WTC11 (cell line): ENCODE measurements around the gene POLR3A. TPM values are rescaled to one million over a fixed set of nuclear protein-coding genes. Genes with fewer than 3 reads are reported as not detected.
A peak's percentile ranks its signal among the peaks of the same experiment; 100 is the strongest.

Experiments used
- ATAC-seq: fragments of 200-7000 bp; cut with Tn5 transposase; 2 replicates; pipeline ENCODE4 v1.10.0; 2021; ENCODE audit warnings: mild to moderate bottlenecking, moderate library complexity
- CTCF ChIA-PET: fragments of 300-600 bp; sonication (Branson Sonifier 250); formaldehyde crosslinking; loops from one replicate; lab custom pipeline; 2021; ENCODE audit warnings: antibody characterized with exemption; lab: Charles Lee
- POLR2A ChIA-PET: fragments of 350-600 bp; sonication (Branson Sonifier 250); formaldehyde crosslinking; loops from one replicate; lab custom pipeline; 2021; ENCODE audit warnings: antibody characterized with exemption; lab: Charles Lee
- DNase-seq: peaks from one replicate; pipeline ENCODE4 v3.0.0; 2021; ENCODE audit warnings: low spot score
- H3K27ac Mint-ChIP-seq: 2 replicates; pipeline ENCODE4 v1.8.0; 2021; ENCODE audit warnings: mixed read lengths
- H3K27me3 Mint-ChIP-seq: 2 replicates; pipeline ENCODE4 v1.8.0; 2021; ENCODE audit warnings: low read depth, mild to moderate bottlenecking, moderate library complexity, mixed read lengths
- H3K36me3 Mint-ChIP-seq: 2 replicates; pipeline ENCODE4 v1.8.0; 2021; ENCODE audit warnings: mixed read lengths
- H3K4me1 Mint-ChIP-seq: 2 replicates; pipeline ENCODE4 v1.8.0; 2022; ENCODE audit warnings: mixed read lengths
- H3K4me3 Mint-ChIP-seq: 2 replicates; pipeline ENCODE4 v1.8.0; 2021; ENCODE audit warnings: mild to moderate bottlenecking, moderate library complexity, mixed read lengths
- H3K9me3 Mint-ChIP-seq: 2 replicates; pipeline ENCODE4 v1.8.0; 2021; ENCODE audit warnings: mixed read lengths
- AR ChIP-seq: fragments of 250-450 bp; sonication (Bioruptor Pico); IDR thresholded peaks from 2 replicates; pipeline ENCODE4 v1.9.0; 2021; ENCODE audit warnings: mild to moderate bottlenecking
- ATF2 ChIP-seq: sonication (generic); formaldehyde crosslinking; IDR thresholded peaks from 2 replicates; pipeline ENCODE4 v1.8.1; 2022; ENCODE audit warnings: low read depth, missing genetic modification reagents, borderline replicate concordance
- ATF3 ChIP-seq: sonication (generic); formaldehyde crosslinking; conservative IDR thresholded peaks from 2 replicates; pipeline ENCODE4 v1.8.1; 2022; ENCODE audit warnings: mild to moderate bottlenecking, missing genetic modification reagents
- CREM ChIP-seq: sonication (generic); formaldehyde crosslinking; IDR thresholded peaks from 2 replicates; pipeline ENCODE4 v1.8.1; 2022; ENCODE audit warnings: mild to moderate bottlenecking, missing genetic modification reagents, moderate library complexity
- E2F4 ChIP-seq: sonication (generic); formaldehyde crosslinking; IDR thresholded peaks from 2 replicates; pipeline ENCODE4 v1.8.1; 2022; ENCODE audit warnings: low read depth, mild to moderate bottlenecking, moderate library complexity, missing genetic modification reagents, borderline replicate concordance
- FOXP4 ChIP-seq: sonication (generic); formaldehyde crosslinking; IDR thresholded peaks from 2 replicates; pipeline ENCODE4 v1.8.0; 2022; ENCODE audit warnings: mild to moderate bottlenecking, missing genetic modification reagents
- GRHL2 ChIP-seq: fragments of 250-450 bp; sonication (Bioruptor Pico); IDR thresholded peaks from 2 replicates; pipeline ENCODE4 v1.8.0; 2022; ENCODE audit warnings: mild to moderate bottlenecking, moderate library complexity; ENCODE audit not compliant: insufficient replicate concordance, severe bottlenecking
- GTF2I ChIP-seq: fragments of 250-450 bp; sonication (Bioruptor Pico); conservative IDR thresholded peaks from 2 replicates; pipeline ENCODE4 v1.4.0; 2021; ENCODE audit warnings: mild to moderate bottlenecking
- IRF2 ChIP-seq: sonication (generic); formaldehyde crosslinking; IDR thresholded peaks from 2 replicates; pipeline ENCODE4 v1.8.0; 2022; ENCODE audit warnings: low read depth, missing genetic modification reagents, borderline replicate concordance
- JAZF1 ChIP-seq: fragments of 250-450 bp; sonication (Bioruptor Pico); IDR thresholded peaks from 2 replicates; pipeline ENCODE4 v1.9.0; 2021; ENCODE audit warnings: moderate library complexity, mild to moderate bottlenecking, inconsistent platforms
- NR1H2 ChIP-seq: sonication (generic); formaldehyde crosslinking; IDR thresholded peaks from 2 replicates; pipeline ENCODE4 v1.9.0; 2021; ENCODE audit warnings: mild to moderate bottlenecking, moderate library complexity, missing genetic modification reagents
- NR2C2 ChIP-seq: sonication (generic); formaldehyde crosslinking; IDR thresholded peaks from 2 replicates; pipeline ENCODE4 v1.8.0; 2022; ENCODE audit warnings: mild to moderate bottlenecking, missing genetic modification reagents
- SMAD3 ChIP-seq: sonication (generic); formaldehyde crosslinking; IDR thresholded peaks from 2 replicates; pipeline ENCODE4 v1.8.0; 2022; ENCODE audit warnings: missing genetic modification reagents, mild to moderate bottlenecking, borderline replicate concordance
- SP1 ChIP-seq: sonication (generic); formaldehyde crosslinking; conservative IDR thresholded peaks from 2 replicates; pipeline ENCODE4 v1.8.1; 2022; ENCODE audit warnings: missing genetic modification reagents
- STAT6 ChIP-seq: sonication (generic); formaldehyde crosslinking; conservative IDR thresholded peaks from 2 replicates; pipeline ENCODE4 v1.8.1; 2023; ENCODE audit warnings: mild to moderate bottlenecking, low read depth, missing genetic modification reagents, moderate library complexity
- USF1 ChIP-seq: sonication (generic); formaldehyde crosslinking; IDR thresholded peaks from 2 replicates; pipeline ENCODE4 v1.8.0; 2022; ENCODE audit warnings: mild to moderate bottlenecking, missing genetic modification reagents
- ZBTB43 ChIP-seq: sonication (generic); formaldehyde crosslinking; IDR thresholded peaks from 2 replicates; pipeline ENCODE4 v1.8.1; 2023; ENCODE audit warnings: mild to moderate bottlenecking, missing genetic modification reagents
- ZNF317 ChIP-seq: sonication (generic); formaldehyde crosslinking; IDR thresholded peaks from 2 replicates; pipeline ENCODE4 v1.8.1; 2023; ENCODE audit warnings: low read depth, mild to moderate bottlenecking, moderate library complexity, missing genetic modification reagents, borderline replicate concordance
- total RNA-seq: library from RNA; stranded (reverse); gene quantifications from 3 replicates; pipeline ENCODE4 v1.2.3, GENCODE V29; 2021

POLR3A gene
- total RNA-seq, 1 experiment from 2014 or later, result 32.2 TPM

- no peak for TF ChIP-seq SP1 (CRISPR knock-in tag)
- TF ChIP-seq IRF2 (CRISPR knock-in tag), result no peak
- TF ChIP-seq SMAD3 (CRISPR knock-in tag), result no peak
- TF ChIP-seq CREM (CRISPR knock-in tag), result no peak
- TF ChIP-seq ATF2 (CRISPR knock-in tag), result no peak
- no peak for TF ChIP-seq FOXP4 (CRISPR knock-in tag)
- ATAC-seq, result no peak
- H3K4me1 Mint-ChIP-seq, result peaks cover 51% of the 10 kb centered on the region
- DNase-seq, result no peak
- H3K36me3 Mint-ChIP-seq, result no peaks in the 10 kb centered on the region
- H3K27me3 Mint-ChIP-seq, result no peaks in the 10 kb centered on the region
- H3K9me3 Mint-ChIP-seq, result no peaks in the 10 kb centered on the region
- POLR2A ChIA-PET, result interaction anchor here (0.6 kb wide), 1 partner anchor 44 kb away, joined by 3 read pairs; no protein-coding TSS in a partner anchor
- no peak overlapping the region for H3K4me3 Mint-ChIP-seq
- H3K27ac Mint-ChIP-seq, result peak overlapping the region; percentile 37; the same call in 1 of the 2 replicates
- CTCF ChIA-PET, result interaction anchor here (2.5 to 3.3 kb wide), 2 partner anchors 32 to 52 kb away, joined by 9 to 14 read pairs; no protein-coding TSS in a partner anchor
Measured at GRCh38 chr10:77922055-77922454, 107.3 kb downstream of the POLR3A start.

- H3K27ac Mint-ChIP-seq, result peak overlapping the region; percentile 11; the same call in 1 of the 2 replicates
- ATAC-seq, result no peak
- no peaks in the 10 kb centered on the region for H3K36me3 Mint-ChIP-seq
- H3K27me3 Mint-ChIP-seq, result no peaks in the 10 kb centered on the region
- H3K4me1 Mint-ChIP-seq, result peaks cover 51% of the 10 kb centered on the region
- ChIA-PET CTCF (interaction anchor here (2.2 to 3.3 kb wide), 3 partner anchors 31 to 74 kb away, joined by 9 to 14 read pairs (median 9); no protein-coding TSS in a partner anchor), POLR2A (no interaction called here)
- no peak overlapping the region for H3K4me3 Mint-ChIP-seq
- DNase-seq, result no peak
- H3K9me3 Mint-ChIP-seq, result no peaks in the 10 kb centered on the region
- TF ChIP-seq STAT6 (CRISPR knock-in tag) (no peak), ZBTB43 (CRISPR knock-in tag) (no peak), ATF3 (no peak), E2F4 (CRISPR knock-in tag) (no peak), NR1H2 (CRISPR knock-in tag) (no peak), USF1 (CRISPR knock-in tag) (no peak), AR (CRISPR knock-in tag) (no peak), GTF2I (CRISPR knock-in tag) (no peak), NR2C2 (CRISPR knock-in tag) (no peak), GRHL2 (CRISPR knock-in tag) (no peak), ZNF317 (CRISPR knock-in tag) (no peak), JAZF1 (CRISPR knock-in tag) (no peak), FOXP4 (CRISPR knock-in tag) (no peak), SP1 (CRISPR knock-in tag) (no peak)
Measured at GRCh38 chr10:77921395-77921794, 107.9 kb downstream of the POLR3A start.
